HG03575 (cell line): ENCODE results near the gene TYW3.

Experiments
- ATAC-seq: cut with Tn5 transposase; IDR thresholded peaks from one replicate; pipeline ENCODE4 v1.9.1; 2021; ENCODE audit not compliant: unreplicated experiment, insufficient number of reproducible peaks, low FRiP score; ENCODE audit errors: extremely low read depth

Gene TYW3, protein sequence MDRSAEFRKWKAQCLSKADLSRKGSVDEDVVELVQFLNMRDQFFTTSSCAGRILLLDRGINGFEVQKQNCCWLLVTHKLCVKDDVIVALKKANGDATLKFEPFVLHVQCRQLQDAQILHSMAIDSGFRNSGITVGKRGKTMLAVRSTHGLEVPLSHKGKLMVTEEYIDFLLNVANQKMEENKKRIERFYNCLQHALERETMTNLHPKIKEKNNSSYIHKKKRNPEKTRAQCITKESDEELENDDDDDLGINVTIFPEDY

GRCh38 chr1:74732960-74733603 is at the start of gene TYW3, which contains the start of gene CRYZ:
Gene TYW3 (plus strand): TSS chr1:74733152. CDS start chr1:74733245, 93 bp downstream.
Gene CRYZ (minus strand): TSS chr1:74733050. CDS start chr1:74724821, 8,229 bp downstream.
- ATAC-seq, result peak; percentile 58

DNA sequence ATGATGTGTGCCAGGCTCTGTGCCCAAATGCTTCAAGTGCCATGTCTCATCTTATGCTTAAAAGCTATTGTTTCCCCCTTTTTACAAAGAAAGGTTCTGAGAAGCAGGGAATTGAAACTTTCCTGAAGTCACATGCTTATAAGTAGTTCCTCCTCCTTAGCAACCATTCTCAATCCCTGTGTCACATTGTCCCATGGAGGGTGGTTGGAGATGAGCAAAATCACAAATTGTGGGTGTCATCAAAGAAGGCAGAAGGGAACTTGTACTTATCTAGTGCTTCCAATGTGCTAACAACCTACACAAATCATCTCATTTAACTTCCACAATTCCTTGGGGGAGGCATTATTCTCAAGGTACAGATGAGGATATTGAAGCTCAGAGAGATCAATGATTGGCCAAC is 49.3 kb upstream of the TYW3 start:
- no peak for ATAC-seq

GRCh38 chr1:74684301-74684700 is 48.7 kb upstream of the TYW3 start:
- ATAC-seq, result no peak

DNA sequence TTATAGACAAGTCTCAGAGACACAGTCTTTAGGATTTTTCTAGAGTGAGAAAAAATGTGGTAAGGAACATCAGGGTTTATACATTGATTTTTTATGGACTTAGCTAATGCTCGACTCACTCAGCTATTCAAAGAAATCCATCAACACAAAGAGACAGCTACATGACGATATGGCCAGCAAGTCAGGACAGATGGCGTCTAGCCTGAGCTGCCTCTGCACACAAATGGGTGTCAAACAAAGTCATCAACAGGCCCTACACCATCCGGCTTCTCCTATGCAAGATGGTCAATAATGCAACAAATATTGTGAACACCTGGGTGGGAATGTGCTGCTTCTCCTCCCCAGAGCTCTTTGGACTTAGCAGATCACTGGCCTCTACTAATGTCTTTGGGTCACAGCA is 46.0 kb upstream of the TYW3 start:
- ATAC-seq, result no peak

DNA sequence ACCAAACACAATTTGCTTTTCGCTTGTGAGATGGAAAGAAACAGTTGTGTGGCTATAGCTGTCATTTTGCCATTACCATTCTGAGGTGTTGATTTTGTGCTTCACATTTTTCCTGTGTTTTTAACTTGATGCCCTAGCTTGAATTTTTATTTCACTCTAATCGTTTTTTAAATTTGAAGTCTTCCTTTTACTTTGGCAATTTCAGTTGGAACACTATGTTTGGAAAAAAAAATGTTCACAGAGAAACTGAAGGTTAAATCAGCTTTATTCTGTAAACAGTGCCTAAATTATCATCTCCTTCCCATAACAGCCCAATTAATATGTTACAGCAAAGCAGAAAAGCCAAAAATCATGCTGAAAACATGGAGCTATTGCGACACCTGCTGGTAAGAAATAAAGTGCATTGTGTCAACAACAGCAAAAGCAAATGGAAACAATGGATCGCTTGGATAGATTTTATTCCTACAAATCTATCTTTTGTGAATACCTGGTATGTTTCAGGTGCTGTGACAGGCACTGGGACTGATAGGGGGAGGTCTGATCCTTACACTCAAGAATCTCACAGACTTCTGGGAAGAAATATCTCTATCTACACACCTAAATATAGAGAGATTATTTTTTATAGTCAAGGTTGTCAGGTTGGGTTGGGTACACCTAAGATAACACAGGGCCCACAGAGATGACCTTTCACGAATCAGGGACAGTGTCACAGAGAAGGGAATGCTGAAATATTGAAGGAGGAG is 43.2 kb upstream of the TYW3 start:
- peak; percentile 54 for ATAC-seq

DNA sequence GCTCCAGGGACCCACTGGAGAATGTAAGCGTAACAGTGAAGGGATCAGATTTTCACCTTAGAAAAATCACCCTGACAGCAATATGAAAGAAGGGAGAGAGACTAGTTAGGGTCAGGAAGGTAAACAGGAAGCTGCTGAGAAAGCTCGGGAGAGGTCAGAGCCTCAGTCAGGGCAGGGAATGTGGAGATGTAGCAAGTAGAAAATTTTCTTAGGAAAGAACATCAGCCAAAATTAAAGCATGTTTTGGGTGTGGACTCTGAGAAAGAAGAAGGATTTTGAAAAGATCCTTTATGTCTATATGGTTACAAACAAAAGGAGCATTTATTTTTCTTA is 42.6 kb upstream of the TYW3 start:
- ATAC-seq, result no peak

GRCh38 chr1:74690909-74691308 is 42.0 kb upstream of the TYW3 start:
- ATAC-seq, result no peak

DNA sequence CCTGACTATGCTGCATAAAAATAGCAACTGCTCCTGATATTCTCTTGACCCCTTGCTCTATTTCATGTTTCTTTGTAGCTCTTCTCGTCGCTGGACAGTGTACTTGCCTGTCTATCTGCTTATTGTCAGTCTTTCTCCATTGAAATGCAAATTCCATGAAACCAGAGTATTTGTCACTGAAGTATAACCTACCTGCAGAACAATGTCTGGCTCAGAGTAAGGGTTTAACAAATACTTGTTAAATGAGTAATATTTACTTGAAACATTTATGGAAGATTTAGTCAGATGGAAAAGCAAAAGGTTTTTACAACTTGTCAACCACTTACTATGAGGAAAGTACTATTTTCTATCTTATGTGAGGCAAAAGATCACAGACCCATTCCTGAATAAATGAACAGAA is 39.5 kb upstream of the TYW3 start:
- ATAC-seq, result no peak

DNA sequence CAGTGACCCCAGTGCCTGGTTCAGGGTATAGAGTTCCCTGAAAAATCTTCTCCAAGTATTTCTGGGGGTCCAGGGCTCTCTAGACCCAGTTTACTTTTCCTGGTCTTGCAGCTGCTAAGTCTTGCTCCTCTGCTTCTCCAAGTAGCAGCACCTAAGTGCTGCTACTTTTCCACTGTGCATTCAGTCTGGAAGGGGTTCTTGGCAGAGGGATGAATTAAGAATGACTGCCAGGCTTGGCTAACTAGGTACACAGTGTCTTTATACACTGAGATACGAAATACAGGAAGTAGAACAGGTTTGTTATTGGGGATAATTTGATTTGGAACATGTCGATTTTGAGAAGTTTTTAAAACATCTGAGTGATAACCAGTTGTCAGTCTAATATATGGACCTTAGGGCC is 35.1 kb upstream of the TYW3 start:
- no peak for ATAC-seq

DNA sequence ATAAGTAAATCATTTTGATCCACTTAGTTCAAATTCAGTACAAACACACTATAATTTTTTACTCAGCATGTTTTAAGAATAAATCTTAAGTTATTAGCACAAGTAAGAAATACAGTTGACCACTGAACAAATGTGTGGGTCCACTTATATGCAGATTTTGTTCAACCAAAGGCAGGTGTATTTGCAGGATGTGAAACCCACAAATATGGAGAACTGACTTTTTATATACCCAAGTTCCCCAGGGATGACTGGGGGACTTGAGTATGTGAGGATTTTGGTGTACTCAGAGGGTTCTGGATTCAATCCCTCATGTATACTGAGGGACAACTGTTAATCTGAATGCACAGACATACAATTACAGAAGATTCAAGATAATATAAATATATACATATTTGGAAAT is 33.6 kb upstream of the TYW3 start:
- ATAC-seq, result no peak

DNA sequence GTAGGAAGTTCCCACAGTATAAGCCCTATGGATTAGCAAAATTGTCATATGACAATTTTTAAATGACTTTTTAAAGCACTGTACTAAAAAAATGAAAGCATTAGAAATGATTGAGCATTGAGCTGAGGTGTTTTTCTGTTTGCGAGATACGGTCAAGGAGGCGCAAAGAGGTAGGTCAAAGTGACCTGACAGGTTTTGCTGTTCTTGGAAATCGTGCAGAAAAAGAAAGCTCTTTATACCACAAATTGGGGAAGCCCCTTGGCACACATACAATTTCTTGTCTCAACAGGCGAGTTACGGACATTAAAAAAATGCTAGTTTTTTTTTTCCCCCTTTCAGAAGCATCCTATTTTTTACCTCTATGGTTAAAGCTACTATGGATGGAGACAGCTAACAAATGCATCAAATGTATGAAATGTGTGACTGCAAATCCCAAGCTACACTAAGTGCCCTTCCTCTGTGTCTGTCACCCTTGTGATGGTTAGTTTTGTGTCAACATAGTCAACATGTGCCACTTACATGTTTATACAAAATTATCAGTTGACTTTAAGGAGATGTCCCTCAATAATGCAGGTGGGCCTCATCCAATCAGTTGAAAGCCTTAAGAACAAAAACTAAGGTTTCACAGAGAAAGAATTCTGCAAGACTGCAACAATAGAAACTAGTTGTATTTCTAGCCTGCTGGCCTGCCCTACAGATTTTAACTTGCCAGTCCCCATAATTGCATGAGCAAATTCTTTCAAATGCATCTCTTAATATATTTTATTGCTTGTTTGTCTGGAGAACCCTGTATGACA is 29.4 kb upstream of the TYW3 start:
- no peak for ATAC-seq

GRCh38 chr1:74712881-74713280 is 20.1 kb upstream of the TYW3 start:
- ATAC-seq, result no peak

DNA sequence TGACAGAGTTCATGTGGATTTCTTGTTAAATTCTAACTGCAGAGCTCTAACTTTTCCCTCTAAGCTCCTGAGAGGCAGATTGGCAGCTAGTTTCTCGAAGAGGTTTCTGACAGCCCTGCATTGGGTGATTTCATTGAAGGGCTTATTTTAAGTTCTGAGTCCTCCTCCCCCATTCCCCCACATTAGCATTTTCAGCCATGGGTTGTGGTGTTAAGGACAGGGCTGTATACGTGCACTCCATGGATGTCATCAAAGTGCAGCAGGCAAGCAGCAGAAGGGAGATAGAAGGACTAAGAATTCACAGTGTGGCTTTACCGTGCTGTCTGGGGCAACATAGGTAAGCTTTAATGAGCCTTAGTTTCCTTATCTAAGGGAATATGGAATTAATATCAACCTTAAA is 19.1 kb upstream of the TYW3 start:
- ATAC-seq, result no peak

GRCh38 chr1:74714429-74715235 is 18.3 kb upstream of the TYW3 start:
- no peak for ATAC-seq

DNA sequence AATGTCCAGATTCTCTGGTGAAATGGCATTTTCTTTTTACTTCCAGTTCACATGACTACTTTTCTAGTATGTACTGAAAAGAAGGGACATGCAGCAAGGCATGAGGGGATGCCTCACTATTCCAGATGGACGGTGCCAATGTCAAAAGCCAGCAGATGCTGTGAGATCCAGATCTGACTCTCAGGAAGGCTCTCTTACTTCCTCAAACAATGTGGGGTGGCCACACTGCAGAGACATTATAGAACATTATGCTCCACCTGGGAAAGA is 17.8 kb upstream of the TYW3 start:
- ATAC-seq, result no peak

DNA sequence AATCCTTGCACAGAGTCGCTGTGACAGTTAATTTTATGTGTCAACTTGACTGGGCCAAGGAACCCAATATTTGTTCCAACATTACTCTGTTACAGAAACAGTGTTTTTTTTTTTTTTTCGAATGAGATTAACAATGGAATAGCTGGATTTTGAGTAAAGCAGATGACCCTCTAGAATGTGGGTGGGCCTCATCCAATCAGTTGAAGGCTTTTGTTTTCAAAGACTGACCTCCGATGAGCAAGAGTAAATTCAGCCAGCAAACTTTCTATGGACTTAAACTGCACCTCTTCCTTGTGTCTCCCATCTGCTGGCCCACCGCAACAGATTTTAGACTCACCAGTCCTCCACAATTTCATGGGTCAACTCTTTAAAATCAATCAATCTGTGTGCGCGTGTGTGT is 17.1 kb upstream of the TYW3 start:
- no peak for ATAC-seq

DNA sequence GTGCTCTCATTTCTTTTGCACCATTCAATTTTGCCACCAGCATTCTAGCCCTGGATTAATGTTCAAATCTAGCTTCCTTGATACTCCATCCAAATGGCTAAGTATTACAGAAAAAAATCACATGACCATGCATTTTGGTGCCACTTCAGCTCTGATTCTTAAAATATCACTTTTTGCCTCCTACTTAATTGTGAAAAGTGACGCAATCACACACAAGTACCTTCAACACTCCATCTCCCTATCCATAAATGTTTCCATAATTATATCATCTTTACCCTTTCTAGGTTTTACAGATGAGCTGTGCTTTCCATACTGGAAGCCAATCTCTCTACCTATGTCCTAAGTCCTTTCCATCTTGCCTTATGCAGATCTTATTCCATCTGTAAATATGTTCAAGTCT is 16.1 kb upstream of the TYW3 start:
- ATAC-seq, result no peak

DNA sequence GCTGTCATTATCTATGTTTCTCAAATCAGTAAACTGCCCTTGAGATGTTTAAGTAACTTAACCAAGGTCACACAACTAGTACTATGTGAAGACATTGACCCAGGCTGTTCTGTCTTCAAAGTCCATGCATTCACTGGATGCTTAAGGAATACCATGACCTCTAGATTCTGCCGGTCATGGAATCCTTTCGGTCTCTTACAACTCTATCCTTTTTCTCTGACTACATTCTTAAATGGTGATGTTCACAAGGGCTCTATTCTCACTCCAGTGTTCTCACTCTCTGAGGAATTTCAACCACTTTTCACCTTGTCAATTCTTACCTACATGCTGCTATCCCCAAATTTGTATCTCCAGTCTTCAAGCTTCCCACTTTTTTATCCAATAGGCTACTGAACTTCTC is 15.3 kb upstream of the TYW3 start:
- no peak for ATAC-seq

- no peak for ATAC-seq
Observed at GRCh38 chr1:74726063-74726462, 6.9 kb upstream of the TYW3 start.
